ENCODE results near the gene CASZ1.

- TF ChIP-seq BHLHE40 (IDR thresholded peaks at IDR 0.05; ENCODE audit: low read depth, low read length) (no peak), RFX5 (IDR thresholded peaks at IDR 0.05) (no peak), CTCF (IDR thresholded peaks at IDR 0.05) (no peak), BCL3 (IDR thresholded peaks at IDR 0.05) (no peak), PHF8 (IDR thresholded peaks at IDR 0.05; ENCODE audit: borderline replicate concordance, low read depth) (no peak), REST (IDR thresholded peaks at IDR 0.05) (no peak), MYC (IDR thresholded peaks at IDR 0.05; ENCODE audit: borderline replicate concordance, low read length) (no peak), USF2 (IDR thresholded peaks at IDR 0.05) (no peak), MAX (IDR thresholded peaks at IDR 0.05) (no peak), POLR2A (IDR thresholded peaks at IDR 0.05; ENCODE audit: low read length) (no peak), RAD21 (conservative IDR thresholded peaks at IDR 0.05 in 1 of 2, IDR thresholded peaks at IDR 0.05 in 1 of 2) (no peak), EP300 (IDR thresholded peaks at IDR 0.05) (no peak), EHMT2 (IDR thresholded peaks at IDR 0.05; ENCODE audit: low read depth) (no peak), TP53 (CRISPR knock-in tag; IDR thresholded peaks at IDR 0.05) (no peak)
Measured at GRCh38 chr1:10607228-10607627, 189.2 kb downstream of the CASZ1 start.
